ENCODE measurements around the gene NEO1. TPM values are rescaled to one million over a fixed set of nuclear protein-coding genes. Genes with fewer than 3 reads are reported as not detected.
"Not testable (repeated sequence)": the region's sequence is repeated elsewhere in the genome, so short reads cannot be mapped to it uniquely, and the experiment has no call there.

NEO1 gene
- total RNA-seq, 1 experiment from 2014 or later: 16.1 TPM

DNA sequence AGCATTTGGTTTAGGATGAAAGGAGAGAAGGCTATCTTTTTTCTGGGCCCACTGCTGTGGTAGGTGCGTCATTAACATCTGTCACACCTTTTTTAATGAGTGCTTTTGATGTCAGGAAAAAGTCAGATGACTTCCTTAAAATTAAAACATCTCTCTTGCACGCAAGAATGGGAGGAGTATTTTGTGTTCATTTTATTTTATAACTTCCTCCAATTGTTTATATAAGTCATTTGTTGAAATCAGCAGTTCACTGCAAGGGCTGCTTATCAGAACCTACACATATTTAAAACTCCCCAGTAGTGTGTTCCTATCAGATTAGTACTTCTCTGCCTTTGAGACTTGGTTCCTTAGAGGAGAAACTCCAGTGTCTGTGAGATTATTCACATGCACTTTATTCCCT is 143.8 kb downstream of the NEO1 start:
- no peak for DNase-seq (ENCODE audit: low read depth)

- no peak for DNase-seq (ENCODE audit: low read depth)
Measured at GRCh38 chr15:73200339-73200738, 148.1 kb downstream of the NEO1 start.

GRCh38 chr15:73210630-73211029 is 158.4 kb downstream of the NEO1 start:
- no peak for DNase-seq (ENCODE audit: low read depth)

DNA sequence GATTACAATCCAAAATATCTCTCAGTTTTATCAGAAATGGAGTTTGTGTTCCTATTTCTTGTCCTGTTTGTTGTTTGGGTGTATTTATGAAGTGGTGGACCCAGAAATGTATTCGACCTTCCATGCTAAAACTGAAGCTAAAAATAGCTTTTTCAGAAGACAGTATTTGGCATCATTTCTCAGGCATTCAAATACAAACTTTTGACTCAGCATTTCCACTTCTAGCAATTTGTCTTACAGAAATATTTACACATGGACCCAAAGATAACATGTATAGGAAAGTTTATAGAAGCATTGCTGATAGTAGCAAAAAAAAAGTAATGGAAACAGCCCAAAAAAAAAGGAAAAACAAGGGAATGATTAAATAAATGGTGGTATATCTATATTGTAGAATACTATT is 160.2 kb downstream of the NEO1 start:
- no peak for DNase-seq (ENCODE audit: low read depth)

DNA sequence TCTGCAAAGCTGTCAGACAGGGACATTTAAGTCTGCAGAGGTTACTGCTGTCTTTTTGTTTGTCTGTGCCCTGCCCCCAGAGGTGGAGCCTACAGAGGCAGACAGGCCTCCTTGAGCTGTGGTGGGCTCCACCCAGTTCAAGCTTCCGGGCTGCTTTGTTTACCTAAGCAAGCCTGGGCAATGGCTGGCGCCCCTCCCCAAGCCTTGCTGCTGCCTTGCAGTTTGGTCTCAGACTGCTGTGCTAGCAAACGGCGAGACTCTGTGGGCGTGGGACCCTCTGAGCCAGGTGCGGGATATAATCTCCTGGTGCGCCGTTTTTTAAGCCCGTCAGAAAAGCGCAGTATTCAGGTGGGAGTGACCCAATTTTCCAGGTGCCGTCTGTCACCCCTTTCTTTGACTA is 169.2 kb downstream of the NEO1 start:
- DNase-seq (ENCODE audit: low read depth): not testable (repeated sequence)

DNA sequence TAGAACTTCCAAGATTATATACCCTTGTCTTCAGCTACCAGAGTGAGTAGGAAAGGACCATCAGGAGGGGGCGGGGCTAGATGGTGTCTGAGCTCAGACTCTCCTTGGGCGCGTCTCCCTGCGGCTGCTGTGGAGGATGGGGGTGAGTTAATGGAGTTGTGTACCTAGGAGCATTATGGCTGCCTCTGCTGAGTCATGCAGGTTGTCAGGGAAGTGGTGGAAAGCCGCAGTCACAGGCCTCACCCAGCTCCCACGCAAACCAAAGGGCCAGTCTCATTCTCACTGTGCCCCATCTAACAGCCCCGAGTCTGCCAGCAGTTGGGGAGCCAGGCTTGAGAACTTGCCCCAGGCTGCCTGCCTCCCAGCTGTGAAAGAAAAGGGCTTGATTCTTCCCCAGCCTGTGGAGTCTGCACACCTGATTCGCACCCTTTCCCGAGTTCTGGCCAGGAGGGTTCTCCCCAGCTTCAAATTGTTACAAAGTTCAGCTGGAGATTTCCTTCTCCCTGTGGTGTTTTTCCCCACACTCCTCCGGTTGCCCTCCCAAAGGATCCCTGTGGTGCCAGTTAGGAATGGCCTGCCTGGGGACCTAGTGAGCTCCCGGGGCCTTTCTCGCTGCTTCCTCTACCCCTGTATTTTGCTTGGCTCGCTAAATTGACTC is 173.2 kb downstream of the NEO1 start:
- peak; percentile 3 for DNase-seq (ENCODE audit: low read depth)

- no peak for DNase-seq (ENCODE audit: low read depth)
Measured at GRCh38 chr15:73226093-73226814, 174.0 kb downstream of the NEO1 start.

GRCh38 chr15:73227433-73228056 is 175.3 kb downstream of the NEO1 start:
- no peak for DNase-seq (ENCODE audit: low read depth)

DNA sequence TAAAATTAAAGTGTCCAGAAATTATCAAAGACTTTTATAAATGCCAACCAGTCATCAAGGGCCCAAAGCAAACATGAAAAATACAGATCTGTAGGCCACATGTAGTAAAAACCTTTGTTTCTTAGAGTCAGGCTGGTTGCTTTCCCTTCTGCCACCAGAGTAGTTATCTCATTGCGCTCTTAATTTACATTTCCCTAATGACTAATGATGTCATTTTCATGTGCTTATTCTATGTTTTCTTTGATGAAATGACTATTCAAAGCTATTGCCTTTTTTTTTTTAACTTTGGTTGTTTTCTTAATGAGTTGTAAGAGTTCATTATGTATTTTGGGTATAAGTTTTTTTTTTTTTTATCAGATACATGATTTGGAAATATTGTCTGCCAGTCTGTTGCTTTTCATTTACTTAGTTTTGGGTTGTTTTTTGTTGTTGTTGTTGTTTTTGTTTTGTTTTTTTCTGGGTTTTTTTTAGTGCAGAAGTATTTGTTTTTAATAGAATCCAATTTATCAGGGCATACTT is 175.9 kb downstream of the NEO1 start:
- no peak for DNase-seq (ENCODE audit: low read depth)

DNA sequence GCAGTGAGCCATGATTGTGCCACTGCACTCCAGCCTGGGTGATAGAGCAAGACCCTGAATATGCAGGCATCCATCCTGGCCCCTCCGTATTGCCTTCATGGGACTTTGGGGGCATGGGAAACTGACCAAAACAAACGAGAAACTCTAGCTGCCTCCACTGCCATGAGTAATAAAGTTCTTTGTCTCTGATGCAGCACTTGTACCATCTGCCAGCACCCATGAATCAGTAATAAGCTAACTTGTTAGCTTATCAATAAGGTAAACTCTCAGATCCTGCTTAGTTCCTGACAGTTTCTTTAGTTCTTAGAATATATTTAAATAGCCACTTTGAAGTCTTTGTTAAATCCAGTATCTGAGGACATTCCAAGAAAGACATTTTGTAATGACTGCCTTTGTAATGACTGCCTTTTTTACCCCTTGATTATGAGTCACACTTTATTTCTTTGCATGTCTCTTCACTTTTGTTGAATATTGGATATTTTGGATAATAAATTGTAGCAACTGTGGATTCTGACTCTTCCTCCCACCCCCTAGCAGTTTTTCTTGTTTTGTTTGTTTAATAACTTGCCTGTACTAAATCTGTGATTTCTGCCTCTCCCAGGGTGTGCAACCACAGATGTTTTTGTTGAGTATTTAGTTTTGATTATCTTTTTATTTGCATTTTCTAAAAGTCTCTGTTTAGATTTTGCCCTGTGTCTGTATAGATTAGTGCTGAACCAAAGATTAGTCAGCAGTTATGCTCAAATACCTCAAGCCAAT is 179.6 kb downstream of the NEO1 start:
- no peak for DNase-seq (ENCODE audit: low read depth)

DNA sequence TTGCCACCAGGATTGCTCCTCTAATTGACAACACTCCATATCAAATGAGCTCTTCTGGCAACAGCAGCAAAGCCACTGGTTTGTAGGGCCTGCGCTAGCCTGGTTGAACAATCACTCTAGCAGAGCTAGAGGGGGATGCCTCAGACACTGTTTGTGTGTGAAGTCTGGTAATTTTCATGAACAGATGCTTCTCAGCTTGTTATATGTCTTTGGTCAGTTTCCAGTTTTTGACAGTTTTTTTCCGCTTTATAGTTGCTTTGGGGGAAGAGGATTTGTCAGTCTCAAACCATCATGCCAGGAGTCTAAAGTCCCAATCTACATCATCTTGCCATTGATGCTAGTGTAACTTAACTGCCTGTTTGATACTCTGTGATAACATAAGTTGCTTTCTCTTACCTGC is 180.5 kb downstream of the NEO1 start:
- DNase-seq (ENCODE audit: low read depth): no peak

DNA sequence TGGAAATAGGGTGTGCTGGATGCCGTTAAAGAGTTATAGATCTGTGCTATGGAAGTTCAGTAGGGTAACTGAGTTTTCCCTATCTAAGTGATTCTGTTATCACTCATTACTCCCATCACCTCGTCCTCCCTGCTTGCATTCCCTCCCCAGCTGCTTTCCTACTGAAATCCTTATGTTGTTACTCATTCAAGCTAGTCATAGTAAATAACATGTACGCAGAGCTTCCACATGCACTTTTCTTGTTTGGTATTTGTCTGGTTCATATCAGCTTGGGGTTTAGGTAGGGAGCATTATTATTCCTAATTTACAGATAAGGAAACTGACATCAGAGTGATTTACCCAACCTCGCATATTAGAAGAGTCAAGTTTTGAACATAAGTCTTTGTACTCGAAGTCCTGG is 181.4 kb downstream of the NEO1 start:
- no peak for DNase-seq (ENCODE audit: low read depth)

DNA sequence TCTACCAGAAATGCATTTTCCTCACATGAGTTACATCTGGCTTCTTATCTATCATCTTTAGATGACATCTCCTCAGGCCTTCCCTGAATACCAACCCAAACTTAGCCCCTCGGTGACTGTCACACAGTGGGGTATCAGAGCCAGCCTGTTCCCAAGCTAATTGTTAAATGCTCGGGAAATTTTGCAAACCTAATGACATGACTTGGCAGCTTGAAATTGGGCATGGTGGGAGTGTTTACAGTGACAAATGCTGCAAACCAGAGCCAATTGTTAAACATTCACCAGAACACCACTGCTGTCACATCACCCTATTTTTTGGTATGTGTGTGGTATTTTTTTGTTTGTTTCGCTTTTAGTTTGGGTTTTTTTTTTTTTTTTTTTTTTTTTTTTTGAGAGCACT is 185.6 kb downstream of the NEO1 start:
- DNase-seq (ENCODE audit: low read depth): no peak

GRCh38 chr15:73239564-73240215 is 187.4 kb downstream of the NEO1 start:
- DNase-seq (ENCODE audit: low read depth): peak; percentile 11

GRCh38 chr15:73240866-73241499 is 188.7 kb downstream of the NEO1 start:
- peak; percentile 51 for DNase-seq (ENCODE audit: low read depth)

- DNase-seq (ENCODE audit: low read depth): peak; percentile 18
Measured at GRCh38 chr15:73244333-73244732, 192.1 kb downstream of the NEO1 start.

DNA sequence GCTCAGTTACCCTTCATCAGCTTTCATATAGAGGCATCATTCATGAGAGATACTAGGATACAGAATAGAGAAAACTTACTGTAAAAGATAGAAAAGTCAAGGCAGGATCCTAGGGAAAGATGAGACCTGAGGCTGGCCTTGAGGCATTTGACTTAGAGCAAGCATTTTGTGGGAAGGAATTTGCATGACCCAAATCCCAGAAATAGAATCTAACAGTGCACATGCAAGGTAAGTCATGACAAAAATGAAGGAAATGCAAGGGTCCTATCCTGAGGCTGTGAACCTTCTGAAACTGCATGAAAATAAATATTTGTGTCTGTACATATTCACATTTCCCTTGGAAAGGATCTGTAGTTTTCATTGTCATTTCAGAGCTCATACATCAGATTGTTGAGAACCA is 194.2 kb downstream of the NEO1 start:
- DNase-seq (ENCODE audit: low read depth): no peak

GRCh38 chr15:73246898-73247297 is 194.6 kb downstream of the NEO1 start:
- no peak for DNase-seq (ENCODE audit: low read depth)

- DNase-seq (ENCODE audit: low read depth): no peak
Measured at GRCh38 chr15:73247331-73247730, 195.1 kb downstream of the NEO1 start.

- DNase-seq (ENCODE audit: low read depth): no peak
Measured at GRCh38 chr15:73249499-73249898, 197.2 kb downstream of the NEO1 start.

DNA sequence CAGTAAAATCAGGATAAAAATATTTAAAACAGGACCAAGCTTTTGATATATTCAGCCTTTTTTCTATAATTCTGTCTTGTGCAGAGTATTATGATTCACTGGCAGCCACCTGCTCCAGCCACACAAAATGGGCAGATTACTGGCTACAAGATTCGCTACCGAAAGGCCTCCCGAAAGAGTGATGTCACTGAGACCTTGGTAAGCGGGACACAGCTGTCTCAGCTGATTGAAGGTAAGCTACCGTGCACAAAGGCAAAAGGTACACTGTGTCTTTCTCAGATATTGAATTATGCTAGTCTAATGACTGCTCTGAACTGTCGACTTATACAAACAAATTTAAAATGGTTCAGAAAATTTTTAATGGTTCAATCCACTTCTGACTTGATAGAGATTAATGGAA is 202.3 kb downstream of the NEO1 start:
- DNase-seq (ENCODE audit: low read depth): no peak
